ENCODE measurements around the gene ZNF496.

Gene ZNF496

GRCh38 chr1:247301176-247301540 is 30.5 kb downstream of the ZNF496 start:
- no peaks in the 10 kb centered on the region for H4K20me1 ChIP-seq (ENCODE audit: insufficient read depth, low read length)
- TF ChIP-seq, protein P1, sequence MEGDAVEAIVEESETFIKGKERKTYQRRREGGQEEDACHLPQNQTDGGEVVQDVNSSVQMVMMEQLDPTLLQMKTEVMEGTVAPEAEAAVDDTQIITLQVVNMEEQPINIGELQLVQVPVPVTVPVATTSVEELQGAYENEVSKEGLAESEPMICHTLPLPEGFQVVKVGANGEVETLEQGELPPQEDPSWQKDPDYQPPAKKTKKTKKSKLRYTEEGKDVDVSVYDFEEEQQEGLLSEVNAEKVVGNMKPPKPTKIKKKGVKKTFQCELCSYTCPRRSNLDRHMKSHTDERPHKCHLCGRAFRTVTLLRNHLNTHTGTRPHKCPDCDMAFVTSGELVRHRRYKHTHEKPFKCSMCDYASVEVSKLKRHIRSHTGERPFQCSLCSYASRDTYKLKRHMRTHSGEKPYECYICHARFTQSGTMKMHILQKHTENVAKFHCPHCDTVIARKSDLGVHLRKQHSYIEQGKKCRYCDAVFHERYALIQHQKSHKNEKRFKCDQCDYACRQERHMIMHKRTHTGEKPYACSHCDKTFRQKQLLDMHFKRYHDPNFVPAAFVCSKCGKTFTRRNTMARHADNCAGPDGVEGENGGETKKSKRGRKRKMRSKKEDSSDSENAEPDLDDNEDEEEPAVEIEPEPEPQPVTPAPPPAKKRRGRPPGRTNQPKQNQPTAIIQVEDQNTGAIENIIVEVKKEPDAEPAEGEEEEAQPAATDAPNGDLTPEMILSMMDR (IDR thresholded peaks at IDR 0.05; ENCODE audit: low read length) = no peak
- H3F3A ChIP-seq (ENCODE audit: insufficient read depth, low read length) = no peaks in the 10 kb centered on the region
- no peaks in the 10 kb centered on the region for H3K4me1 ChIP-seq (ENCODE audit: insufficient read depth, low read length, severe bottlenecking)
- no peaks in the 10 kb centered on the region for H3K9me2 ChIP-seq (ENCODE audit: low read depth, low read length)
- H3K9ac ChIP-seq (ENCODE audit: low read length) = no peak overlapping the region
- peaks cover 23% of the 10 kb centered on the region; the same call in 1 of the 2 replicates for H3K36me3 ChIP-seq (ENCODE audit: insufficient read depth, low read length)
- H3K79me2 ChIP-seq (ENCODE audit: insufficient read depth, low read length) = no peaks in the 10 kb centered on the region
- no peak overlapping the region for H3K4me2 ChIP-seq (ENCODE audit: low read length)
- H3K27me3 ChIP-seq (ENCODE audit: insufficient read depth, low read length) = no peaks in the 10 kb centered on the region
- H3K9me3 ChIP-seq (ENCODE audit: low read length) = no peaks in the 10 kb centered on the region
- no peak overlapping the region for H2AFZ ChIP-seq (ENCODE audit: low read length)
- H3K4me3 ChIP-seq (ENCODE audit: low read depth, low read length, poor library complexity, severe bottlenecking) = no peak overlapping the region
- no peak overlapping the region for H3K27ac ChIP-seq (ENCODE audit: low read depth, low read length, poor library complexity, severe bottlenecking)

DNA sequence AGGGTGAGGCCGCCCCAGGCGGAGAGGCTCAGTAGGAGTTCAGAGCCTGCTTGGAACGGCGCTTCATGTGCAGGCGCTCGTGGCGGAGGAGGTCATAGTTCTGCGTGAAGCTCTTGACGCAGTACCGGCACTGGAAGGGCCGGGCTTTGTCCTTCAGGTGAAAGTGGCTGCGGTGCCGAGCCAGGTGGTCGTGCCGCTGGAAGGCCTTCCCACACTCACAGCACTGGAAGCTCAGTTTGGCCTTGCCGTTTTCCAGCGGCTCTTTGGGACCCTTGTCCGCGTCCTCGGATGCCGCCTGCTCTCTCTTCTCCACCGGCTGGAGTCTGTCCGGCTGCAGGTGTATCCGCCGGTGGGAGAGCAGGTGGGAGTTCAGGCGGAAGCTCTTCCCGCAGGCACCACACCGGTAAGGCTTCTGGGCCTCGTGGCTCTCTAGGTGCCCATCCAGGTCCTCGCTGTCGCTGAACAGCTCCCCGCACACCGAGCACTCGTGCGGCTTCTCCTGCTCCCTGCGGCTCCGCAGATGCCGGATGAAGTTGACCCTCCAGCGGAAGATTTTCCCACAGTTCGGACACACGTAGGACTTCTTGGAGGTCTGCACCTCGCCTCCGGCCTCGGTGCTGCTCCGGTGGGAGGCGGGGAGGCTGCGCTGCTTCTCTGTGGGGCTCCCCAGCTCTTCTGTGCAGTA is 31.0 kb downstream of the ZNF496 start:
- Histone ChIP-seq H3K4me1 (ENCODE audit: insufficient read depth, low read length, severe bottlenecking) (no peaks in the 10 kb centered on the region), H3K4me2 (ENCODE audit: low read length) (no peak overlapping the region), H2AFZ (ENCODE audit: low read length) (no peak overlapping the region), H3K9ac (ENCODE audit: low read length) (no peak overlapping the region), H3K9me2 (ENCODE audit: low read depth, low read length) (no peaks in the 10 kb centered on the region), H3K36me3 (ENCODE audit: insufficient read depth, low read length) (peaks cover 17% of the 10 kb centered on the region; the same call in 1 of the 2 replicates), H3K4me3 (ENCODE audit: low read depth, low read length, poor library complexity, severe bottlenecking) (no peak overlapping the region), H3K9me3 (ENCODE audit: low read length) (no peaks in the 10 kb centered on the region), H3K27me3 (ENCODE audit: insufficient read depth, low read length) (no peaks in the 10 kb centered on the region), H4K20me1 (ENCODE audit: insufficient read depth, low read length) (no peaks in the 10 kb centered on the region), H3F3A (ENCODE audit: insufficient read depth, low read length) (no peaks in the 10 kb centered on the region), H3K79me2 (ENCODE audit: insufficient read depth, low read length) (no peaks in the 10 kb centered on the region), H3K27ac (ENCODE audit: low read depth, low read length, poor library complexity, severe bottlenecking) (no peak overlapping the region)
- TF ChIP-seq, protein P1 (IDR thresholded peaks at IDR 0.05; ENCODE audit: low read length) = no peak
- TF ChIP-seq EZH2 (IDR thresholded peaks at IDR 0.05; ENCODE audit: borderline replicate concordance, low read length) = no peak

DNA sequence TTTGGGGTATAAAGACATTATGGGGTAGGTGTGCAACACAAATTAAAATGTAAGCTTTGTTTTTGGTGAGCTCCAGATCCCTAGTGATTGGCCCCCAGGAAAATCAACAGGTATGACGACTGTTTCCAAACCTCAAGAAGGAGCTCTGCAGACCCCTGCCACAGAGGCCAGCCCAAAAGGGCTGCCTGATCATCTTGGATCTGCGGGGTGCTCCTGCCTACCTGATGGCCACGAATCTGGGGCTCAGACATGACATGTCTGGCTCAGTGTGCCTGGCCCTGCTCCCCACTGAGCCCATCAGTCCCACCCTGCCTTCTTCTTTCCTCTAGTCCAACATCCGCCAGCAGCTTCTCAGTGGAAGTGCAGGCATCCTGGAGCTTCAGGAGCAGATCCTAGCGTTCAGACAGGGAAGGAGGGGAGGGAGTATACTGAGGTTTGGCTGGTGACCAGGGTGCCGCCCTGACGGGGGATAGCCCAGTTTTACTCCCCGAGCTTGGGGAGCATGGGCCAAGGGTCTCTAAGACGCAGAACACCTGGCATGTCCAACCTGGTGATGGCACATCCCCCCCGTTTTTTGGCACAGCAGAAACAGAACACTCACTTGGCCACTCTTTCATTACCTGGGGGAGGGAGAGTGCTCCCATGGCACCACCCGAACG is 31.8 kb downstream of the ZNF496 start:
- H3K9me3 ChIP-seq (ENCODE audit: low read length) = no peaks in the 10 kb centered on the region
- H3K9ac ChIP-seq (ENCODE audit: low read length) = no peak overlapping the region
- no peak overlapping the region for H3K4me2 ChIP-seq (ENCODE audit: low read length)
- H4K20me1 ChIP-seq (ENCODE audit: insufficient read depth, low read length) = no peaks in the 10 kb centered on the region
- no peaks in the 10 kb centered on the region for H3K79me2 ChIP-seq (ENCODE audit: insufficient read depth, low read length)
- H3K9me2 ChIP-seq (ENCODE audit: low read depth, low read length) = no peaks in the 10 kb centered on the region
- no peaks in the 10 kb centered on the region for H3F3A ChIP-seq (ENCODE audit: insufficient read depth, low read length)
- TF ChIP-seq EZH2 (IDR thresholded peaks at IDR 0.05; ENCODE audit: borderline replicate concordance, low read length) = no peak
- TF ChIP-seq, protein P1 (IDR thresholded peaks at IDR 0.05; ENCODE audit: low read length) = no peak
- no peaks in the 10 kb centered on the region for H3K27me3 ChIP-seq (ENCODE audit: insufficient read depth, low read length)
- H3K27ac ChIP-seq (ENCODE audit: low read depth, low read length, poor library complexity, severe bottlenecking) = no peak overlapping the region
- H3K36me3 ChIP-seq (ENCODE audit: insufficient read depth, low read length) = peaks cover 10% of the 10 kb centered on the region; the same call in 1 of the 2 replicates
- H2AFZ ChIP-seq (ENCODE audit: low read length) = no peak overlapping the region
- no peaks in the 10 kb centered on the region for H3K4me1 ChIP-seq (ENCODE audit: insufficient read depth, low read length, severe bottlenecking)
- H3K4me3 ChIP-seq (ENCODE audit: low read depth, low read length, poor library complexity, severe bottlenecking) = no peak overlapping the region
